HG02943 (cell line): ENCODE results near the gene TM4SF5.

Experiments
- ATAC-seq: cut with Tn5 transposase; IDR thresholded peaks from one replicate; pipeline ENCODE4 v1.9.1; 2021; ENCODE audit warnings: mild to moderate bottlenecking, low read depth, moderate library complexity; ENCODE audit not compliant: unreplicated experiment

TM4SF5 gene, protein sequence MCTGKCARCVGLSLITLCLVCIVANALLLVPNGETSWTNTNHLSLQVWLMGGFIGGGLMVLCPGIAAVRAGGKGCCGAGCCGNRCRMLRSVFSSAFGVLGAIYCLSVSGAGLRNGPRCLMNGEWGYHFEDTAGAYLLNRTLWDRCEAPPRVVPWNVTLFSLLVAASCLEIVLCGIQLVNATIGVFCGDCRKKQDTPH

GRCh38 chr17:4771519-4772234 lies at the start of gene TM4SF5:
TM4SF5 (plus strand) TSS chr17:4771886; CDS start chr17:4771923, 37 bp downstream.
- no peak for ATAC-seq

DNA sequence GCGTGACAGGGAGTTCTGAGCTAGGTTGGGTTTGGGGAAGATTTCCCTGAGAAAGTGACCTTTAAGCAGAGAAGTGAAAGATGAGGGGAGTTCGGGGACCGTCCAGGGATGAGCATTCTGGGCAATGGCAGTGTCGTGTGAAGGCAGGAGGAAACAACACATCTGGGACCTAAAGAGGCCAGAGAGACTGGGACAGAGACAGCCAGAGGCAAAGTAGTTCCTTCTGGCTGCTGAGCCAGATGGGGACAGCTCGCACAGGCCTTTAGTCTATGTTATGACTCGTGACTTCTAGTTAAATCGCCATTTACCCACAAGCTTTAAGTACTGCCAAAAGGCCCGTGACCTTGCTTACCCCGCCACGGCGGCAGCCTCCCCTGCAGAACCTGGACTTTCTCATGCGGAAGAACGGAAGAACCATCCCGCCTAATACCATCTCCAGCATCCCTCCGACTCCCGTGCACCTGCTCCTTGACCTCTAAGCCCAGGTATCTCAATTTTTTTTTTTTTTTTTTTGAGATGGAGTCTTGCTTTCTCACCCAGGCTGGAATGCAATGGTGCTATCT lies 48.9 kb upstream of the TM4SF5 start:
- ATAC-seq = no peak

GRCh38 chr17:4724650-4725049 lies 47.0 kb upstream of the TM4SF5 start:
- ATAC-seq = no peak

DNA sequence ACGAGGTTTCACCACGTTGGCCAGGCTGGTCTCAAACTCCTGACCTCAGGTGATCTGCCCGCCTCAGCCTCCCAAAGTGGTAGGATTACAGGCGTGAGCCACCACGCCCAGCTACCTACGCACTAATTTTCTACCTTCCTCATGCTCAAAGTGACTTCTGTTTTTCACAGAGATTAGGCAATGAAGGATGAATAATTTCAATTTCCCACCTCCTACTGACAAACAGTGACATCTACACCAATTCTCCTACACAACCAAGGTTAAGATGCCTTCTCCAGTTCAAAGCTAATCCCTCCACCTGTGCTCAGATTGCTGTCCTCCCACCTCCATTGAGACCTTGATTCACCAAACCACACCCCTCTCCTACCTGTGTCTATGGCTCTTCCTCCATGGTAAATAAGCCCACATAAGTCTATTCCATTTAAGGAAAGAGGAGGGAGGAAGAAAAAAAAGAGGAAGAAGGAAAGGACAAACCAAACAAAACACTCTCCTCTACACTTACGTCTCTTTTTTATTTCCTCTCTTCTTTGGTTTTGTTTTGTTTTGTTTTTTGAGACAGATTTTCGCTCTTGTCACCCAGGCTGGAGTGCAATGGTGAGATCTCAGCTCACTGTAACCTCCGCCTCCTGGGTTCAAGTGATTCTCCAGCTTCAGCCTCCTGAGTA lies 45.9 kb upstream of the TM4SF5 start:
- no peak for ATAC-seq

DNA sequence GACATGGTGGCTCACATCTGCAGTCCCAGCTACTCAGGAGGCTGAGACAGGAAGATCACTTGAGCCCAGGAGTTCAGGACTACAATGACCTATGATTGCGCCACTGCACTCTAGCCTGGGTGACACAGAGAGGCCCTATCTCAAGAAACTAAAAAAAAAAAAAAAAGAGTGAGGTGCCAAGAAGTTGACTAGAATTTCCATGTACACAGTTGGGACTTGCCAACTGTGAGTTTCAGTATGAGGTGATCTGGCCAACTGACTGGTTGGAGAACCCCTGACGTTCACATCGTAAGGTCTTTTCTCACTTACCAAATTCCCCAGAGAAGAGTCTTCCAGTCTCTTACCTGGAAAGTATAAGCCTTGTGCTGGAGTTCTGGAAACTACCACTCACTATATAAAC lies 43.6 kb upstream of the TM4SF5 start:
- ATAC-seq = no peak

DNA sequence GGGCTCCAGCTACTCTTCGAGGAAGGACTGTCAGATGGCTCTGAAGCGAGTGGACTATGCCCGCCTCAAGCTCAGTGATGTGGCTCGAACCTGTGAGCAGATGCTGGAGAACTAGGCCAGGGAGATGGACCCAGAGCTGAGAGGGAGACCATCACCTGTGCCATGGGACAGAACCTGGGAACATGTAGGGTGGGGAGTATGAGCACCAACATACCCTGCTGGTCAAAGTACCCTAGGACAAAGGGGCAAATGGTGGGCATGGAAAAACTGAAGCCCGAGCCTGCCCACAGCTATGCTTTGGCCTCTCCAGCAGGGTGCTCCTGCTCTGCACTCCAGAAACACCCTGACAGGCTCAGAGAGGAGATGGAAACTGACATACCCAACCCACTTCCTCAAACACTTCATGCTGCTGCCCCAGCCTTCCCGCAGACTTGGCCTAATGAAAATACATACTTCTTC lies 38.6 kb upstream of the TM4SF5 start:
- no peak for ATAC-seq

- ATAC-seq = no peak
Measured at GRCh38 chr17:4734857-4735475, 36.7 kb upstream of the TM4SF5 start.

- no peak for ATAC-seq
Measured at GRCh38 chr17:4735876-4736651, 35.6 kb upstream of the TM4SF5 start.

GRCh38 chr17:4738136-4739121 lies 33.3 kb upstream of the TM4SF5 start:
- no peak for ATAC-seq

DNA sequence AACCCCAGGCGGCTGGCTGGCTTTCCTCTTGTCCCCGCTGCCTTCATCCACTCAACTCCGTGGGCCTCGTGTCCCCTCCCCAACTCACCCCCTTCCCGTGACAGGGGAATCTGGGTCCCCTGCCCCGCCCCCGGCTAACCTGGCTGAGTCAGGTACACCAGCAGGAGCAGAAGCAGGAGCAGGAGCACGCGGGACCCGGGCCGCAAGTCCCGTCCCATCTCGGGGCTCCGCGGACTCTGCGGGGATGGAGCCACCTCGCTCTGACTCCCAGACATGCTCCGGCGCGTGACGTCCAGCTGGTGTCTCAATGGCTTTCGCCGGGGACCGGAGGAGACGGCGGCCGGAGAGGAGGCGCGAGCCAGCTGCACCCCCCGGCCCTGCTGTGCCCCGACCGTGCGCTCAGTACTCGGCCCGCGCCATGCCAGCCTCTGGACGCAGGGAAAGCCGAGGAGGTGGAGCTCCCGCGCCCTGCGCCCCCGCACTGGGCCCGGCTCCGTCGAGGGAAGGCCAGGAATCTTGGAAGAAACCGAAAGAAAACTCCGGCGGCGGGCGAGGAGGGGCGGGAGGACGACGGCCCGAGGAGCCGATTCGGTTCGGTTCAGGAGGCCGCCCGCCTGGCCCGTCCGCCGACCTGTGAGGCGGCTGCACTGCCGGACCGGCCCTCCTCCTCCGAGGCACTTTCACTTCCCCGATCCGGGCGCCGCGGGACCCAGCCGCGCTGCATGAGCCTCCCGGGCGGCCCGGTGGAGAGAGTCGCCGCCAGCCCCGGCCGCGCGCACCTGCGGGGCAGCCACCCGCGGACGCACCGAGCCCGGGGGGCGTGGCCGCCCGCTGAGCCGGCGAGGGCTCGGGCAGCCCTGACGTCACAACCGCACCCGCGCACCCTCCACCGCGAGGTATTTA lies 32.3 kb upstream of the TM4SF5 start, which contains the start of the genes CXCL16 and ZMYND15:
CXCL16 (minus strand) TSS at position 807 of the 903 bp plus-strand sequence; CDS start at position 218, 589 bp downstream.
ZMYND15 (plus strand) TSS at position 712 of the 903 bp plus-strand sequence. CDS start 716 bp downstream, outside the sequence.
- no peak for ATAC-seq

GRCh38 chr17:4740025-4740351 lies 31.7 kb upstream of the TM4SF5 start:
- no peak for ATAC-seq

DNA sequence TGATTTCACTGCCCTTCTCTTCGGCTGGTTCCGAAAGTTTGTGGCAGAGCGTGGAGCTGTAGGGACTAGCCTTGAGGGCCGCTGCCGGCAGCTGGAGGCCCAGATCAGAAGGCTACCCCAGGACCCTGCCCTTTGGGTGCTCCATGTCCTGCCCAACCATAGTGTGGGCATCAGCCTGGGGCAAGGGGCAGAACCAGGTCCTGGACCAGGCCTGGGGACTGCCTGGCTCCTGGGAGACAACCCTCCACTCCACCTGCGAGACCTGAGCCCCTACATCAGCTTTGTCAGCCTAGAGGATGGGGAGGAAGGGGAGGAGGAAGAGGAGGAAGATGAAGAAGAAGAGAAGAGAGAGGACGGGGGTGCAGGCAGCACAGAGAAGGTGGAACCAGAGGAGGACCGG lies 31.1 kb upstream of the TM4SF5 start:
- no peak for ATAC-seq

DNA sequence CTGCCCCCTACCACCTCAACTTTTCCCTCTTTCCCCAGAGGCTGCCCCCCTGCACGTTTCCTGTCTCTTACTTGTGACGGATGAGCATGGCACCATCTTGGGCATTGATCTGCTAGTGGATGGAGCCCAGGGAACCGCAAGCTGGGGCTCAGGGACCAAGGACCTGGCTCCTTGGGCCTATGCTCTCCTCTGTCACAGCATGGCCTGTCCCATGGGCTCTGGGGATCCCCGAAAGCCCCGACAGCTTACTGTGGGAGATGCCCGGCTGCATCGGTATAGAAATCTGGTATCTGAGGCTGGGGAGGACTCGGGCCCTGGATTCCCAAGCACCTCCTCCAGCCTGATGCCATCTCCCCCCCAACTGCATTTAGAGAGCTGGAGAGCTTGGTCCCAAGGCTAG lies 30.1 kb upstream of the TM4SF5 start:
- ATAC-seq = no peak

GRCh38 chr17:4742133-4742532 lies 29.6 kb upstream of the TM4SF5 start:
- ATAC-seq = no peak

- no peak for ATAC-seq
Measured at GRCh38 chr17:4742629-4743028, 29.1 kb upstream of the TM4SF5 start.

- ATAC-seq = no peak
Measured at GRCh38 chr17:4743216-4743615, 28.5 kb upstream of the TM4SF5 start.

DNA sequence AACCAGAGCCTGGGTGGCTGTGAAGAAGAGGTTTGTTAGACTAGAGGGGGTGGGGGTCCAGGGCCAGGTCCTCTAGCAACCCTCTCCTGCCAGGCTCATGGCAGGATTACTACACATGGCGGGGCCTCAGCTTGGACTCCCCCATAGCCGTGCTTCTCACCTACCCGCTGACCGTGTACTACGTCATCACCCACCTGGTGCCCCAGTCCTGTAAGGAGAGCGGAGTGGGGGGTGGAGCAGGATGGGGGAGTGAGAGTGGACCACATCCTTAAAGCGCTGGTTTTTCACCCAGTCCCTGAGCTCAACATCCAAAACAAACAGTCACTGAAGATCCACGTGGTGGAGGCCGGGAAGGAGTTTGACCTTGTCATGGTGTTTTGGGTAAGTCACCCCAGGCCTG lies 27.8 kb upstream of the TM4SF5 start:
- ATAC-seq = no peak
